BJ (cell line): ENCODE measurements around the gene FSTL4. TPM values are rescaled to one million over a fixed set of nuclear protein-coding genes. Genes with fewer than 3 reads are reported as not detected.

Experiments
- CTCF ChIA-PET: fragments of 350-600 bp; formaldehyde crosslinking; extraction: SDS; loops from one replicate; lab custom pipeline; 2021; ENCODE audit warnings: antibody characterized with exemption, inconsistent platforms; lab: Yijun Ruan, JAX
- POLR2A ChIA-PET: fragments of 300-600 bp; sonication (Branson Sonifier 250); formaldehyde crosslinking; extraction: SDS; loops from one replicate; lab custom pipeline; 2021; ENCODE audit warnings: antibody characterized with exemption; lab: Charles Lee
- DNase-seq: peaks from one replicate; pipeline ENCODE4 v3.0.0-alpha.2; 2011; ENCODE audit warnings: low read depth
- H3K27me3 ChIP-seq: 2 replicates; pipeline ENCODE4 v1.6.0; 2011; ENCODE audit warnings: low read length; ENCODE audit not compliant: control insufficient read depth, insufficient read depth
- H3K36me3 ChIP-seq: 2 replicates; pipeline ENCODE4 v1.5.1; 2011; ENCODE audit warnings: low read length; ENCODE audit not compliant: control insufficient read depth, insufficient read depth
- H3K4me3 ChIP-seq: 2 replicates; pipeline ENCODE4 v1.5.1; 2011; ENCODE audit warnings: low read depth, mild to moderate bottlenecking, control low read depth, low read length
- CTCF ChIP-seq: IDR thresholded peaks from 2 replicates; pipeline ENCODE4 v1.5.1; 2011; ENCODE audit warnings: low read depth, mild to moderate bottlenecking, control low read depth, inconsistent platforms, low read length, moderate library complexity; ENCODE audit not compliant: insufficient read depth
- polyA plus RNA-seq: library from polyadenylated mRNA; depleted of rRNA; stranded (reverse); fragments of >200 nt; gene quantifications from 2 replicates; pipeline ENCODE4 v1.2.3, GENCODE V29; 2011

FSTL4 gene
- polyA plus RNA-seq, 1 experiment: not detected

- TF ChIP-seq CTCF: no peak
- Histone ChIP-seq H3K27me3 (no peaks in the 10 kb centered on the region; the same call in 1 of the 2 replicates), H3K4me3 (no peak overlapping the region), H3K36me3 (no peaks in the 10 kb centered on the region)
- no peak for DNase-seq
- ChIA-PET CTCF (no interaction called here), POLR2A (no interaction called here)
Observed at GRCh38 chr5:133474851-133475590, 137.3 kb downstream of the FSTL4 start.

- Histone ChIP-seq H3K4me3 (no peak overlapping the region), H3K36me3 (no peaks in the 10 kb centered on the region), H3K27me3 (no peaks in the 10 kb centered on the region; the same call in 1 of the 2 replicates)
- ChIA-PET POLR2A (no interaction called here), CTCF (interaction anchor here (0.9 kb wide), 1 partner anchor 51 kb away, joined by 3 read pairs; no protein-coding TSS in a partner anchor)
- no peak for TF ChIP-seq CTCF
- DNase-seq: no peak
Observed at GRCh38 chr5:133473291-133473690, 139.1 kb downstream of the FSTL4 start.

- POLR2A ChIA-PET: no interaction called here
- TF ChIP-seq CTCF: no peak
- Histone ChIP-seq H3K4me3 (no peak overlapping the region), H3K36me3 (no peaks in the 10 kb centered on the region), H3K27me3 (no peaks in the 10 kb centered on the region; the same call in 1 of the 2 replicates)
- DNase-seq: no peak
- CTCF ChIA-PET: interaction anchor here (0.9 kb wide), 1 partner anchor 51 kb away, joined by 3 read pairs; no protein-coding TSS in a partner anchor
Observed at GRCh38 chr5:133472829-133473228, 139.5 kb downstream of the FSTL4 start.

GRCh38 chr5:133471699-133472098, 140.6 kb downstream of the FSTL4 start:
- no peak for TF ChIP-seq CTCF
- Histone ChIP-seq H3K27me3 (no peaks in the 10 kb centered on the region; the same call in 1 of the 2 replicates), H3K36me3 (no peaks in the 10 kb centered on the region), H3K4me3 (no peak overlapping the region)
- ChIA-PET POLR2A (no interaction called here), CTCF (no interaction called here)
- DNase-seq: no peak

- ChIA-PET CTCF (no interaction called here), POLR2A (no interaction called here)
- no peaks in the 10 kb centered on the region for H3K36me3 ChIP-seq
- no peak overlapping the region for H3K4me3 ChIP-seq
- H3K27me3 ChIP-seq: no peaks in the 10 kb centered on the region; the same call in 1 of the 2 replicates
- no peak for TF ChIP-seq CTCF
- no peak for DNase-seq
Observed at GRCh38 chr5:133470841-133471240, 141.5 kb downstream of the FSTL4 start.
